GM21529 (cell line): ENCODE results near the gene SACM1L.

Experiments used
- ATAC-seq: cut with Tn5 transposase; IDR thresholded peaks from one replicate; pipeline ENCODE4 v1.9.1; 2021; ENCODE audit not compliant: unreplicated experiment

The SACM1L gene

DNA sequence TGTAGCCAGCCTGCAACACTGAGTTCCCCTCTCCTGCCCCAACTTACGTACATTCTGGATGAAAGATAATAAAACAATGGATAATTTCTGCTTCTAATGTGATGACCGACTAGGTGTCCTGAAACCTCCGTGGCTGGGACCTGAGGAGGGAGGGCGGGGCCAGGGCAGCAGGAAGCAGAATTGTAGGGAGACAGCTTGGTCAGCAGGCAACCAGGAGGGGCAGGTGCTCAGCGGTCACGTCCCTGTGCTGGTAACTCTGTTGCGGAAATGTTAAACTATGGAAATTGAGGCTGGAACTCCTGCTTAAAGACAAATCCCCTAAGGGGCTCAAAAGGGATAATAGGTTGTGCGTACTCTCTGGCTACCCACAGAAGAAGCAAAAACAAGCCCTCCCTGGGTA, 76.8 kb downstream of the SACM1L start:
- no peak for ATAC-seq

DNA sequence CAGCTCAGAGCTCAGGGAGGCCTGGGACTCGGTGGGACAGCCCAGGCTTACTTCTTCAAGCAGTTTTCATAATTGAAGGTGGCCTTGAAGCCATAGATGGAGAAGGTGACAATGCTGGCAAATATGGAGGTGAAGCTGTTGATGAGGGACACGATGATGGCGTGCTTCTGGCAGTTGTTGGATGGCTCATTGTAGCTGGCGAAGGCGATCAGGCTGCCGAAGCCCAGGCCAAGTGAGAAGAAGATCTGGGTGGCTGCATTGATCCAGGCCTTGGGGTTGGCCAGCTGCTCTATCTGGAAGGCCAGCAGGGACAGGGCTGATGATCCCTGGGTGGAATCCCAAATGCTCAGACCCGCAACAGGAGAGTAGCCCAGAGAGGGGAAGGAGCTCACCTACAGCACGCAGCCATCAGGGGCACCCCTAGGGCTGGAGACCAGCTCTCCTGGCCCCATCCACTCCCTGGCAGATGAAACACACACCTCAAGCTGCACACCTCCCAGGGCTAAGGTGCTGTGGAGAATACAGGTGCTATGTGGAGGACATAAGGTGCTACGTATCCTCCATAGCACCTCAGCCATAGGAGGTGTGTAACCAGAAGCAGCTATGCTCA, 82.1 kb downstream of the SACM1L start:
- ATAC-seq, result no peak

DNA sequence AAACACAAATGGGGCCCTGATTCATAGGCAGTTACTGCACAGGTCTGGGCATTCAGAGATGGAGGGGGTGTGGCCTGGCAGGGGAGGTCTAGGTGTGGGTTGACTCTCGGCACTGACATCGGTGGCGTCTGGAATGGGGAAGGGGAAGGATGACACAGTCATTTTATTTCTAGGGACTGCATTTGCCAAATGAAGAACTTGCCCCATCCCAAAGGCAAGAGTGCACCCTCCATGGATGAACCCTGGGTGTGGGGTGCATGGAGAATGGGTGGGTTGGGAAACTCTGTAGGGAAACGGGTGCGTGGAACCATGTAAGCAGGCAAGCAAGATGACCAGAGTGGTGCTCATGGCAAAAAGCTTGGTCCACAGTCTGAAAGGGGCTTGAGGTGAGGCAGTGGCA, 82.6 kb downstream of the SACM1L start:
- ATAC-seq, result no peak

DNA sequence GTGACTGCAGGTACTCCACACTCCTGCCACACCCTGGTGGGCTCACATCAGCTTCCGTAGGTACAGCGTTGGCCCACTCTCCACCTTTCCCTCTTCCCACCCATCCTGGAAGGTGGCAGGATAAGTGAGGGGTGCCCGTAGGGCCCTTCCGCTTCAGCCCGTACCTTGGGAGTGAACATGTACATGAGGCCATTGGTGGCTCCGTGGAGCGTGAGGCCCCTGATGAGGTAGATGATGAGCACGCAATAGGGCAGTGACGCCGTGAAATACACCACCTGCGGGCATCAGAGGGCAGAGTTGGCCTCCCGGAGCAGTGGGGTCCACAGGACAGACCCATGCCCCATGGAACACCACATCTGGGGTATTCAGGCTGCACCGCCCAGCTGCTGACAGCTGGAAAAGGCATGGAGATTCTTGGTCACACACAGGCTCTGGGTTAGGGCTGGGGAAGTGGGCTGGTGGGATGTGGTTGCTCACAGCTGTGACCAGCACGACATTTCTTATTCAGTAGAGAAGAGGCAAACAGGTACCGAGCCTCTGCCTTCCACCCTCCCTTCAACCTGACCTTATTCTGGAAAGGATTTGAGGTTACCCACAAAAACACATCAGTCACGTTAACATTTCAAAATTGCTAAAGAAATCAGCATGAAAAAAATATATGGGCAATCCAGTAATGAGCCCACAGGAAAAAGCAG, 83.3 kb downstream of the SACM1L start:
- ATAC-seq, result no peak

DNA sequence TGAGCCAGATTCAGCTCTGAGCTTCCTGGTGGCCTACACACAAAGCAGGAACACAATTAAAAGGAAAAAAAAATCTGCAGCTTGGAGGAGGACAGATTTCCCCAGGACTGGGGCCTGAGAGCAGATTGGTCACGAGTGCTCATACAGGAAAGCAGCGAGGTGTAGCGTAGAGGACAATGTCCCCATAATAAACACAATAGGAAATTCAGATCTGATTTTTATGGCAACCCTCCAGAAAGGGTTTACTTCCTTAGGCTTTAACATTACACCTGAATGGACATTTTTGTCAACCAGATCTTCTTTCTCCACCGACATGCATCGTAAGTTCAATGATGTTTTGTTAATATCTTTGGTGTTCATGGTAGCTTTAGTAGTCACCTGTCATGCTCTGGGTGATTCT, 83.9 kb downstream of the SACM1L start:
- no peak for ATAC-seq

DNA sequence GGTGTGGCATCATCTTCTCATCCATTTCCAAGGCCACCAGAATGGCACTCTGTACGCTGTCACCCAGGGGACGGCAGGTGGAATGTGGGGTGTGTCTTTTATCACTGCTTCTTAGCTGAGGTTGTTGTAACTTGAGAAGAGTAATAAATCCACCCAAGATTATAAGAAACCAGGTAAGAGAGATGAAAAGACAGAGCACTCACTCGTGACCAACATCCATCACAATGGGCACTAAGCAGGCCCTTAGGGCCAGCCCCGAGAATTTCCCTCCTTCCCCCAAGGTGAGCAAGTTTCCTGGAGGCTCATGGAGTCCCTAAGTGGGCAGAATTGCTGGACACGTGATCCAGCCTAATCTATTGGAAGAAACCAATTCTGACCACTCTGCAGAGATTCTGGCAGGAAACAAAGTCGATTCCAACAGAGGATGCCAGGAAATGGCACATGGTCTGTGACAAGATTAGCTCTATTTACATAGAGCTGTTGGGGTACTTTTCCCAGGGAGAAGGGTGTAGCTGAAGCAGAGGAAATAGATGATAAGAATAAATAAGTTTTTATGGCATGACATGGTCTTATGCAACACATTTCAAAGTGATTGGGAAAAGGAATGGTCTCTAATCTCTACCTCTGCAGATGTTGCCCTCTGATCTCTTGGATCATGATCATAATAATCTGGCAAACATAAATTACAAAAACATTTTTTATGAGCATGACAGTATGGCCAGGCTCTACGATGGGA, 84.7 kb downstream of the SACM1L start:
- no peak for ATAC-seq

DNA sequence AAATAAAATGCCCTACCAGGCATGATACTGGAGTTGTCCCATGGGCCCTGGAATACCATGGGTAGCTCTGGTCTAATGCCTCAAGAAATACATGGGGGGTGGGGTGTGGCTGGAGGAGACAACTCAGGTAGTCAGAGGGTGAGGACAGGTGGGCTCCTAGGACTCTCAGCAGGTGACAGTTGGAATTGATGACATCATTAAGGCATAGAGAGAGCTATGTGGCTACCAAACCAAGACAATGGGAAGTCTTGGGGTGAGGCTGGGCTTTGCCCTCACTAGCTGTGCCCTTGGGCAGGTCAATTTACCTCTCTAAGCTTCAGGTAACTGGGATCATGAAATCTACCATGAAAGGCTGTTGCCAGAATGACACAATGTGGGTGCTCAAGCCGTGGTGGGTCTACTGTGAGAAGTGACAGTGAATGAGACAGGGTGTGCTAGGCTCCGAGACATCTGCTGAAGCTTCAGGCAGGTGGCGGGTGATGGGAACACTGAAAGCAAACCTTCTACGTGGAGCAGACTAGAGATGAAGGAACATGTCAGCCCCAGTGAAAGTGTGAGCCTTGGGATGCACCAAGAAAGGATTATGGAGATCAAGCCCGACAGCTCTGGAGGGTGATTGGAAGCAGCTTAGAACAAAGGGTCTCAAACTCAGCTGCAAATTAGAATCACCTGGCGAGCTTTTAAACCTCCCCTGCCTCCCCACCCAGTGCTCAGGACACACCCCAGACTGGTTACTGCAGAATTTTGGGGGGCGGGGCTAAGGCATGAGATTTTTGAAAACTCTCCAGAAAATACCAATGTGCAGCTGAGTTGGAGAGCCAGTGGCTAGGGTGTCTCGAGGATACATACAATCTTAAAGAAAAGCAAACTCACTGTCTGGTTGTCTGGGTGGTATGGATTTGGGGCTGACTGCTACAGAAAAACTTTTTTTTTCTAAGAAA, 85.7 kb downstream of the SACM1L start:
- no peak for ATAC-seq

DNA sequence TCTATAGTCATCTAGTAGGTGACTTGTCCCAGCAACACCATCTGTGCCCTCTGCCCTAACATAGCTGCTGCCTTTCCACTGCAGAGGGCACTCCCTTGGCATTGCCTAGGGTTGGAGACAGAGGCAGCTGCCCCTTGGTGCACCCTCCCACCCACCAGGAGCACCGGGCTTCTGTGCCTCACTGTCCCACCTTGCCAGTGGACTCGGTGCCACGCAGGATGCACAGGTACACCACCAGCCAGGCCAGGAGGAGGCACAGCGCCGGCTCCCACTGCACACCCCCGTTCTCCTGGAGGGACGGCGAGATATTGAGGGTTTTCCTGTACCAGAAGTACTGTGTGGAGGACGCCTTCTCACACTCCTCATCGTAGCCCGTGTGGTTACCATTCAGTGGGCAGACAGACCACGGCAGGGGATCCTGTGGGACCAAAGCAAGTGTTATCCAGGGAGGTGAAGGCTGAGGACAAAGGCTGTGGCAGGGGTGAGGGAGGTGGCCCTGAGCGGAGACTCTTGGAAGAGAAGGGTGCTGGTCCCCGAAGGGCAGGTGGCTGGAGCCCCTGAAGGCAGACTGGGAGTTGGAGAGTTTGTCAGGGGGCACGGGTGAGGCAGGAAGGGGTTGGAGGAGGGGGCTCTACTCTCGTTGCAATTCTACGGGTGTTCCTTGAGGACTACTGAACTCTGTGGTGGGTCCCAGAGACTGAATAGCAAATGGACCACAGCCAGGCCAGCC, 86.5 kb downstream of the SACM1L start:
- no peak for ATAC-seq

DNA sequence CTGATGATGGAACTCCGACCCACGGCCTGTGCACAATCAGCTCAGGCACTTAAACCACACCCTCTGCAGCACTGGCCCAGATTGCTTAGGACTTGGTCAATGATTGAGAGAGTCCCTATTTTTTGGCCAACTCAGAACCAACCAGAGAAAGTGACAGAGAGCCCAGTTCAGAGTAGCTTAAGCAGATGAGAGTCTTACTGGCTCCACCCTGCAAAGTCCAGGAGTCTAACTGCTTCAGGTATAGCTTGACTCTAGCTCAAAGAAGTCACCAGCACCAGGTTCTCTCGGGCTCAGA, 87.1 kb downstream of the SACM1L start:
- ATAC-seq, result no peak

DNA sequence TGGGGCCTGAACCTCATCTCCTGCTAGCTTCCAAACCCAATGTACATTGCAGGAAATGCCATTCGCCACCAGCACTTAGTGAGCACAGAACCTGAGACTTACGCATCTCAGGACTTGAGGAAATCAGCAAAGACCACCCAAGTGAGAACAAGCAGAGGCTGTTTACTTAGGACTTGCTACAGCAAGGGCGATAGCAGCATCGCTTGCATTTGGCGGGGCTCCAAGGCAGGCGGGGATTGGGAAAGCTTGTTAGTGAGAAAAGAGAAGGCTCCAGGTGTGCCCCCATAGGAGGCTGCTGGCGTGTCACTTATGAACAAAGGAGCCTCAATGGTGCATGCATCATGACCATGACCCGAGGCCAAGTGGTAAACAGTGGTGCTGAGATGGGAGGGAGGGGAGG, 87.4 kb downstream of the SACM1L start:
- ATAC-seq, result no peak

DNA sequence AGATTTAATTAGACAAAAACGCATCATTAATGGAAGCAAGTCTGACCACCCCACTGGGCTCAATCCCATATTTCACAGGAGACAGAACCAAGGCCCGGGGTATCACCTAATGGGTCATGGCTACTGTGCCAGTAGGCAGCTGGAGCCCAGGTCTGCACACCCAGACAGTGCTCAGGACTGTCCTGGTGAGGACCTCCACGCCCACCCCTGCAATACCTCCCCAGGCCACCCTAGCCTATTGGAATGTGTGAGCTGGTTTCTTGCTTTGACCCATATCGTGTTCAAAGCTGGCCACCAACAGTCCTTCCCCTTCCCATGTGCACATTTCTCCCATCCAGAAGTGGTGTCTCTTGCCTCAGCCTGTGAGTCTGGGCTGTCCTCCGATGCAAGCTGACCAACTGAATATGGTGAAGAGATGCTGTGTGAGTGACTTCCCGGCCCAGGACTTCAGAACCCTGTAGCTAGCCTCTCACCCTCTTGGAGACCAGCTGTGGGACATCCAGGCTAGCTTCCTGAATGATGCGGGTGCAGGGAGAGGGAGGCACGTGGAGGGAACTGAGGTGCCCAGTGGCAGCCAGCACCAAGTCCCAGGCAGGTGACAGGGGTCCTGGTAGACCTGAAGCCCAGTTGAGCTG, 88.0 kb downstream of the SACM1L start:
- no peak for ATAC-seq

DNA sequence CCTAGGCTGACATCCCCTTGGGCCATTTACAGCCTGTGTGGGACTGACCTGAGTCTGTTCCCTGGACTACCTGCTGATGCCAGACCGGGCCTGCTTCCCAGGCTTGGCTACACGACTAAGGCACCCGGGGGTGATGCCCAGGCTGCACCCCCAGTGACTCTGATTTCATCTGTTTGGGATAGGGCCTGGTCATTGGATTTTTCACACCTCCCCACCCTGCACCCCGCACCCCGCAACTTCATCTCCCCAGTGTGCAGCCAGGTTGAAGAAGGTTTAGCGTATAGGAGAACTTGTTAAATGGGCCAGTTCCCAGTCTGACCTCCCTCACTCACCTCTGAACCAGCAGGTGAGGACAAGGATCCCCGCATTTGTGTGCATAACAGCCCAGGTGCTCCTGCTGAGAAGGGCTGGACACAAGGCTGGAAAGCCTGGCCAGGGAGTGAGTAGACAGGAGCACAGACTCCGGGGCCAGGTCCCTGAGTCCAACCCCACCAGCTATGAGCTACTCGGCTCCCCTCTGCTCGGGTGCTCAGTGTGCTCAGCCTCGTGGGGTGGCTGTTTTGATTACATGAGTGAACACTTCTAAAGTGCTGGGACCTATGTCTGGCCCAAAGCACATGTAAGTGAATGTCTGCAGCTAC, 88.7 kb downstream of the SACM1L start:
- ATAC-seq, result no peak

DNA sequence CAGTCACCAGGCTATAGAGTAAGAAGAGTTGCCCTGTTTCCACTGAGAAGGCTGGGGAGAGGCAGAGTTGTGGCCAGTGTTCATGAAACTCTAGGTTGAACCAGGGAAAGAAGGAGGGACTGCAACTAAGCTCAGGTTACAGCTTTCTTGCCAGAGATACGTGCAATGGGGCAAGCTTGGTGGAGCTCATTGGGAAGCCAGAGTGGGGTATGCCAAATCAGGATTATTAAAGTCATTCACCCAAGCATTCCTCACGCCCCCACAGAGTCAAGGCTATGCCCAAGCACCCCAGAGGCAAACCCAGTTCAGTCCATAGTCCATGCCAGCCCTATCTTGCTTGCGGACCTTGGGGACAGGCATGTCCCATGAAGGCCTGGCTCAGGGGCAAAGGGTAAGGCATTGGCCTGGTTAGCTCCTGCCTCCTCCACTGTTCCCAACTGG, 89.6 kb downstream of the SACM1L start:
- ATAC-seq, result no peak

DNA sequence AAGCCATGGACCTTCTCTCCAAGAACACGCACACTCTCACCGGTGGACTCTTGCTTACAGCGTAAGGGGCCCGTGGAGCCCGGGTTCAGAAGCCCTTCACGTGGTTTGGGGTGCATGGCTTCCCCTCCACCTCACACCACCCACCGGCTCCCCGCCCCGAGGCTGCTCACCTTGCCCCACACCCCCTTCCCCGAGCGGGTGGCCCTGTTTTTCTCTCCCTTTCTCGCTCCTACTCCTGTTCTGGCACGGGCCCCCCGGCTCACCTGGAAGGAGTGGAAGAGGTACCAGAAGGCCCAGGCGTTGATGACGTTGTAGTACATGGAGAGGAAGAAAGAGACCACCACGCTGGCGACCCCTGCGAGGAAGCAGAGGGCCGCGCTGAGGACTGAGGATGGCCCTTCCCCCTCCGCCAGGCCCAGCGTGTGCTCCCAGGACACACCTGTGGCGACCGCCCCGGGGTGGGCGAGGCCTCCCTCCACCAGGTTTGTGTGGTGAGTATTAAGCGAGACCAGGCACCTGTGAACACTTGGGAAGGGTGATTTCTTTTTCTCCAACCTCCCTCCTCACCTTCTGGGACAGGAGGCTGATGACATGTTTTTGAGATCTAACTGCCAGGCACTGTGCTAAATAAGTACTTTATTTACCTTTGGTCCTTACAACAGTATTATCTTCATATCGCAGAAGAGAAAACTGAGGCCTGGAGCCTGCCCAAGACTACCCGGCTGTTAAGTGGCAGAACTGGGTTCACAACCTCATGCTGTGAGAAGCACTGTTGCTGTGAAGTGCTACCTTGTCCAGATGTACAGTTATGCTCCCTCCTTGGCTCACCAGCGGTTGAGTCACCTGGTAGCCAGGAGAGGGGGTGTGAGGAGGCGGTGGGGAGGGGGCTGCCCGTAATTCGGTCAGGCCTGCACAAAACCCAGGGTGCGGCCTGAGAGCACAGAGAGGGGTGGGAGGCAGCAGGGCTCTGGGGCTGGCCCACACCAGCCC, 90.8 kb downstream of the SACM1L start:
- no peak for ATAC-seq

DNA sequence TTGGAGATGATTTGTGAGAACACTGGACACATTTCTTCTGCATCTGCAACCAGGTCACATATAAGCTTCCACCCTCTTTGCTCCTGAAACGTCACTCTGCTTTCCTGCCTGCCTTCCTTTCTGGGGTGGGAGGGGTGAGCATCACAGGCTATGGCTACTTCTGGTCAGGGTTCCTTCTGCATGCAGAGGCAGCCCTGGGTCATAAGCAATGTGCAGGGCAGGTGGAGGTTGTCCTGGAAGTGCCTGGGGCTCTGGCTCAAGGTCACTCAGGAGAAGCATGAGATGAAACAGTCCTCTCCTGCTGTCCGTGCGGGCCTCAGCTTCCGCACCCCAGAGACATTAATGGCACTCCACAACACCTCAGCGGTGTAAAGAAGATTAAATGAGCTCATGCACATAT, 92.1 kb downstream of the SACM1L start:
- ATAC-seq, result no peak

DNA sequence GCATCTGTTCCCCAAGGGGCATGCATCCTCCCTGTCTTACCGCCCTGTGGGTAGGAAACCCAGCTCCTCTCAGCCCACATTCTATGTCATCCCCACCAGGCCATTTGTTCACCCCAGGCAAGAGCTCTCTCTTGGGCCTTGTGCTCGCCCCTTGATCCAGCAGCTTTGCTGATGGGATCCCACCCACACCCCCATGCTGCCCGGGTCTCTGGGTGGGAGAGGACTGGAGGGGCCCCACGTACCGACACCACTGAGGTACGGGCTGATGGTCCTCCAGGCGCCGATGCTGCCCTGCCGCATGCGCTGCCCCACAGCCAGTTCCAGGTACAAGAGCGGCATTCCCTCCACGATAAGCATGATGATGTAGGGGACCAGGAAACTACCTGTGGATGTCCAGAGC, 92.6 kb downstream of the SACM1L start:
- ATAC-seq, result no peak

DNA sequence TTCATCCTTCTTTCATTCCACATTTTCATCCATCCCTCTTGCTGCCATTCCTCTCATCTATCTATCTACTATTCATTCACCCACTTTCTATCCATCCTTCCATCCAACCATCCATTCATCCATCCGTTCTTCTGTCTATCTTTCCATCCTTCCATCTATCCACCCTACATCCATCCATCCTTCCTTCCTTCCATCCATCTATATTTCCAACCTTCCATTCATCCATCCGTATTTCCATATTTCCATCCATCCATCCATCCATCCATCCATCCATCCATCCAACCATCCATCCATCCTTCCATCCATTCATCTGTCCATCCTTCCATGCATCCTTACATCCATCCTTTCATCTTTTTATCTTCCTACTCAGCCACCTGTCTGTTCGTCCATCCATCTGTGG, 93.2 kb downstream of the SACM1L start:
- no peak for ATAC-seq

DNA sequence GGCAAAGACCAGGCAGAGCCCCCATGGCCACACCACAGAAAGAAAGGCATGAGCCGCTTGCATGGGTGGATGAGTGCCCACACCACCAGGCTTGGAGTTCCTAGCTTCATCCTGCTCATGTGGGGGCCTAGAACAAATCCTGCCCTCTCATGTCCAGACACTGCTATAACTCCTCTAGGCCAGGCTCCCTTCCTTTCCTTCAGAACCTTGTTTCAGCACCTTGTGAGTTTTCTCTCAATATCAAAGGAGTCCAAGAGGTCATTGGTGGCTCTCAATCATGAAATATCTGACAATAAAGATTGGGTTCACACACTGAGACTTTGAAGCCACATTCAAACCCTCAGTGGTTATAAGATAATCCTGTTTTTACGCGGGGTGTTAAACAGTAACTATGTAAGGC, 94.5 kb downstream of the SACM1L start:
- no peak for ATAC-seq
